T-helper 1 cell treated with Interleukin-12 subunit alpha and Interleukin-12 subunit beta and Interleukin-4 antibody, amounts not matched to agents 30 μg/mL and 1 μg/mL, for 36 hours (primary cell): ENCODE results near the gene SMARCD2.
"Not testable (repeated sequence)": the region's sequence is repeated elsewhere in the genome, so short reads cannot be mapped to it uniquely, and the experiment has no call there.

Experiments used
- H3K27ac Mint-ChIP-seq: one replicate; pipeline ENCODE4 v1.8.0; 2021; ENCODE audit warnings: mild to moderate bottlenecking, mixed read lengths
- H3K27me3 Mint-ChIP-seq: one replicate; pipeline ENCODE4 v1.8.0; 2021; ENCODE audit warnings: low read depth, mixed read lengths
- H3K36me3 Mint-ChIP-seq: one replicate; pipeline ENCODE4 v1.8.0; 2021; ENCODE audit warnings: low read depth, mixed read lengths
- H3K4me1 Mint-ChIP-seq: one replicate; pipeline ENCODE4 v1.8.0; 2021; ENCODE audit warnings: low read depth, mixed read lengths
- H3K4me3 Mint-ChIP-seq: one replicate; pipeline ENCODE4 v1.8.0; 2021; ENCODE audit warnings: mild to moderate bottlenecking, moderate library complexity, mixed read lengths
- H3K9me3 Mint-ChIP-seq: one replicate; pipeline ENCODE4 v1.8.0; 2021; ENCODE audit warnings: mixed read lengths

The SMARCD2 gene

DNA sequence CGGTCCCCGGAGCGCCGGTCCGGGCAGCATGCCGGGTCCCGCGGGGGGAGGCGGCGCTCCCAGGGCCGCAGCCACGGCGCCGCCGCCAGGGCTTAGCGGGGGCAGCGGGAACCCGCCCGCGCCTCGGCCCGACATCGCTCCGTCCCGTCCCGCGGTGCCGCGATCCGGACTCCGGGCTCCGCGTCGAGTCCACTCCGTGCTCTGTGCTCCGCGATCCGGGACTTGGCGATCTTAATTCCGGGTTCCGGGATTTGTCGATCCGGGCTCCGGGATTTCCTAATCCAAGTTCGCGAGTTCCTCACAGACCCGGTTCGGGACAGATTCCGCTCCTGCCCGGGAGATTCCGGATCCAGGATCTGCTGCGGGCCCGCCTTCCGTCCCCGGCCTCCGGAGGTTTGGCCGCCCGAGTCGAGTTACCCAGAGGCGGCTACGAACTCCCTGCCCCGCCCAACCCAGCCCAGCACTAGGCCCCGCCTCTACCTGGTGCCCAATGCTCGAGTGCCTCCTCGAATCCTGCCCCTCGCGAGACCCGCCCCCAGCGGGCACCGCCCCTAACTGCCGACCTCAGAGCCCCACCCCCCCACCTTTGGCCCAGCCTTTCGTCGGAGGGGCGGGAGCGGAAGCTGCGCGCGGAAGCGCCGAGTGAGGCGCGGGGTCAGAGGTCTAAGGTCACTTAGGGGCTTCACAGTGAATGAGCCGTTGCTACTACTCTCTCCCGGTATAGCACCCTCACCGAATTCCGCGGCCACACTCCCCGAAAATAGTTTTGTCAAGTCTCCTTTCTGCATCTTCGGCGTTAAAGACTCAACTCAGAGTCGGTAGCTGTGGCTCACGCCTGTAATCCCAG lies at the start of gene SMARCD2:
Gene SMARCD2 (minus strand): TSS at position 146 of the 847 bp plus-strand sequence. CDS start 11 bp downstream, at position 135.
- Mint-ChIP-seq H3K27ac (peak within 1 kb of the TSS; percentile 91), H3K4me3 (peak within 1 kb of the TSS; percentile 96), H3K4me1 (peaks cover 26% of the 10 kb centered on the region), H3K9me3 (peaks cover 1% of the 10 kb centered on the region), H3K36me3 (no peaks in the 10 kb centered on the region), H3K27me3 (no peaks in the 10 kb centered on the region)

DNA sequence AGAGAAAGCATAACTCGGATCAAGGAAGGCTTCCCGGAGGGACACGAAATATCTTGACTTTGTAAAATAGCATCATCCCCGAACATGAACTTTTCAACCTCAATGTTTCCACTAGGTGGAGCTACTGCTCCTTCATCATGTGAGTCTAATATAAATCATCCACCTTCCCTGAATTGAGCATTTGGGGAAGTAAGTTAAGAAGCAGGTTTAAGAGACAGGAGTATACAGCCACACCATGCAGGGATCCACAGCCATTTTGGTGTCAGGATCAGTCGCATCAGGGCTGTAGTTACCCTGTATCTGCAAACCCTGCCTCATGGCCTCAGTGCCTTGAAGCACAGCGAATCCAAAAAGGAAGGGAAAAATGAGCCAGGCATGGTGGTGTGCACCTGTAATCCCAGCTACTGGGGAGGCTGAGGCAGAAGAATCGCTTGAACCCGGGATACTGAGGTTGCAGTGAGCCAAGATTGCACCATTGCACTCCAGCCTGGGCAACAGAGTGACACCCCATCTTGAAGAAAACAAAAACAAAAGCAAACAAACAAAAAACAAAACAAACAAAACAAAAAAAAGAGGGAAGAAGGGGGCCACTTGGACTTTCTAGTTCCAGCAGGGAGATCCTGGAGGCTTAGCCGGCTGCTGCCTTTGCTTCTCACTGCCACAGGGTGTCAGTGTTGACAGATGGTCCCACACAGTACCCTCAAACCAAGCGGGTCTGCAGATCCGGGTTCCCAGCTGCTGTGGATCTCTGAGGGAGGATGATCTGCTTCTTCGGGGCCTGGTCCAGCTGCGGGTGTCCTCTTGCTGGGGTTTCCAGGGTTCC lies 46.8 kb upstream of the SMARCD2 start:
- H3K36me3 Mint-ChIP-seq, H3K27ac Mint-ChIP-seq, H3K4me1 Mint-ChIP-seq, H3K4me3 Mint-ChIP-seq, H3K9me3 Mint-ChIP-seq: not testable (repeated sequence)
- peaks cover 38% of the 10 kb centered on the region for H3K27me3 Mint-ChIP-seq

DNA sequence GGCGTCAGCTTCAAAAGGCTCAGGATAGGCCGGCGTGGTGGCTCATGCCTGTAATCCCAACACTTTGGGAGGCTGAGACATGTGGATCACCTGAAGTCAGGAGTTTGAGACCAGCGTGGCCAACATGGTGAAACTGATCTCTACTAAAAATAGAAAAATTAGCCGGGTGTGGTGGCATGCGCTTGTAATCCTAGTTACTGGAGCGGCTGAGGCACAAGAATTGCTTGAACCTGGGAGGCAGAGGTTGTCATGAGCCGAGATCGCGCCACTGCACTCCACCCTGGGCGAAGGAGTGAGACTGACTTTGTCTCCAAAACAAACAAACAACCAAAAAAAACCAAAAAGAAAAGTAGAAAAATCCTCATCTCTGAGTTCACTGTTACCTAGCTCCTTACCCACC lies 42.6 kb upstream of the SMARCD2 start:
- H3K9me3 Mint-ChIP-seq, H3K36me3 Mint-ChIP-seq, H3K4me1 Mint-ChIP-seq, H3K4me3 Mint-ChIP-seq, H3K27ac Mint-ChIP-seq: not testable (repeated sequence)
- peaks cover 18% of the 10 kb centered on the region for H3K27me3 Mint-ChIP-seq

DNA sequence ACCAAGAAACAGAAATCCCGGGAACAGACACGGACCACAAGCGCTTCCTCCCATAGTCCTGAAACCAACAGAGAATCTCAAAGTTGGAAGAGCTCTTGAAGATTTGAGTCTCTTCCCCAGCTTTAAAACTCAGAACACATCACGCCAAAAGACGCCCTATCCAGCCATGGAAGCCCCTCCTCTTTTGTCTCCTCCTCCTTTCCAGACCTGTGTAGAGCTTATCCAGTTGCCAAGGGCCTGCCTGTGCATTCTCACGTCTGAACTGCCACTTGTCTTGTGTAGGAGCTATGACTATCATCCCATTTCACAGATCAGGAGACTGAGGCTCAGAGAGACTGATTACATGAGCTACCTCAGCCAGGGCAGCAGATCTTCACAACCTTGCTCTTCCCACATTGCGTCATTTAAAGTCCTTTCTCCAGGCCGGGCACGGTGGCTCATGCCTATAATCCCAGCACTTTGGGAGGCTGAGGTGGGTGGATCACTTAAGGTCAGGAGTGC lies 40.2 kb upstream of the SMARCD2 start:
- H3K27ac Mint-ChIP-seq, H3K4me3 Mint-ChIP-seq, H3K9me3 Mint-ChIP-seq, H3K4me1 Mint-ChIP-seq, H3K36me3 Mint-ChIP-seq: not testable (repeated sequence)
- peaks cover 19% of the 10 kb centered on the region for H3K27me3 Mint-ChIP-seq

DNA sequence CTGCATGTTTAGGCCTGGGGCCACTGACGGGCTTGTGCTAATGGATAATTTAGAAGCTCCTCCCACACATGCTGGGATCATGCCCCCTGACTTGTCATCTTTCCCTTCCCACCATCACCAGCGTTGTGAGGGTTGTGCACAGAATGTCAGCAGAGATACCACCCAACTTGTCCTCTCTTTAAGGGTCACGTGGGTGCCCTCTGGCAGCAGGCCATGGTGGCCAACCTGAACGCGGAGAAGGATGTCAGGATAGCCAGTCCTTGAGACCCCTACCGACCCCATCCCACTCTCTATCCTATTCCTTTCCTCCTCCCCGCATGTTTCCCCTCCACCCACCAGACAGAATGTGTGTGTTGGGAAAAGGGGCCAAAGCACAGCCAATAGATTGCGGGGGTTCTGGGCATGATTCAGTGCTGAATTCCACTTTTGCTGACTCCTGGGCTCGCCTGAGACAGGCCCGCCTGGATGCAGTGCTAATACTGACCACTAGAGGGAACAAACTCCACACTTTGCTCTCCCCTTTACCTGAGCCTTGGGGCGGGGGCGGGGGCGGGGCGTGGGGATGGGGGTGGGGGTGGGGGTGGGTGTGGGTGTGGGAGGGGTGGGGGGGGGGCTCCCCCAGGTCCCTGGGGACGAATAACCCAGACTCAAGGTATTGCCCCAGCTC lies 39.6 kb upstream of the SMARCD2 start, which contains the start of gene GH2:
Gene GH2 (minus strand): TSS at position 10 of the 667 bp plus-strand sequence. CDS start 143 bp downstream, outside the sequence.
- Mint-ChIP-seq H3K4me3 (no peak within 1 kb of the TSS), H3K4me1 (peaks cover 2% of the 10 kb centered on the region), H3K36me3 (no peaks in the 10 kb centered on the region), H3K9me3 (no peaks in the 10 kb centered on the region), H3K27me3 (peaks cover 13% of the 10 kb centered on the region), H3K27ac (no peak within 1 kb of the TSS)

DNA sequence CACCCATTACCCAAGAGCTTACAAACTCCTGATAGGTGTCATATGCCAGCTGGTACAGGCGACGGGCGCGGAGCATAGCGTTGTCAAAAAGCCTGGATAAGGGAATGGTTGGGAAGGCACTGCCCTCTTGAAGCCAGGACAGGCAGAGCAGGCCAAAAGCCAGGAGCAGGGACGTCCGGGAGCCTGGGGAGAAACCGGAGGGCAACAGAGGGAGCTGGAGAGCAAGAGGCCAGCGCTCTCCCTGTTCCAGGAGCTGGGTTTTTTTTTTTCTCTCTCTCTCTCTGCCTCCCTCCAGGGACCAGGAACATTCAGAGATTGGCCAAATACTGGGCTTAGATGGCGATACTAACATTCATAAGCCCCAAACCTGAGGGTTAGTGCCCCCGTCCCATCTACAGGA lies 38.9 kb upstream of the SMARCD2 start:
- not testable (repeated sequence) for H3K9me3 Mint-ChIP-seq, H3K27ac Mint-ChIP-seq, H3K4me1 Mint-ChIP-seq, H3K36me3 Mint-ChIP-seq, H3K4me3 Mint-ChIP-seq
- peaks cover 10% of the 10 kb centered on the region for H3K27me3 Mint-ChIP-seq

DNA sequence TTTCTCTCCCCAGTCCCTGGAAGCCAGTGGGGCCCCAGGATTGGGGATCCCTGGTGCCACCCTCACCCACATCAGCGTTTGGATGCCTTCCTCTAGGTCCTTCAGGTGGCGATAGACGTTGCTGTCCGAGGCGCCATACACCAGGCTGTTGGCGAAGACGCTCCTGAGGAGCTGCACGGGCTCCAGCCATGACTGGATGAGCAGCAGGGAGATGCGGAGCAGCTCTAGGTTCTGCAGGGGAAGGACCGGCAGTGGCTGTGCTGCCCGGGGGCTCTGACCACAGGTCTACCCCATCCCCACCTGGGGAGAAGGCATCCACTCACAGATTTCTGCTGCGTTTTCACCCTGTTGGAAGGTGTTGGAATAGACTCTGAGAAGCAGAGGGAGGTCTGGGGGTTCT lies 38.2 kb upstream of the SMARCD2 start:
- peaks cover 10% of the 10 kb centered on the region for H3K27me3 Mint-ChIP-seq
- H3K36me3 Mint-ChIP-seq, result no peaks in the 10 kb centered on the region
- H3K4me1 Mint-ChIP-seq, result peaks cover 2% of the 10 kb centered on the region
- no peaks in the 10 kb centered on the region for H3K9me3 Mint-ChIP-seq
- H3K4me3 Mint-ChIP-seq, result no peak overlapping the region
- no peak overlapping the region for H3K27ac Mint-ChIP-seq

DNA sequence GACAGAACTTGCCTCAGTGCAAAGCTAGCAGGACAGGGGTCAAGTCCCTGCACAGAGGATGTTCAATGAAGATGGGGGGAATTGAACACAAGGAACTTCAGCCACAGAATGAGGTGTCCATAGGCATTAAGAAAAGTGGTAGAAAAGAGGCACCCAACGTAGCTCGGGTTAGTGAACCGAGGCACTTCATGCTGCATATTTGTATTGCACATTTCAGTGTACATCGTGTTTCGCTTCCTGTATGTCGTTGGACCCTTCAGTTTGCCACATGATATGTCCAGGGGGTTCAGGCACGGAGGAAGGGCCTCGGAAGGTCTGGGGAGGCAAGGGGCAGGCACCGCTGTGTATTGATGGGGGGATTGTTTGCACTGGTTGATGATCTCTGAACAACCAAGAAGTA lies 35.9 kb upstream of the SMARCD2 start:
- H3K27ac Mint-ChIP-seq, H3K36me3 Mint-ChIP-seq, H3K4me3 Mint-ChIP-seq, H3K4me1 Mint-ChIP-seq, H3K27me3 Mint-ChIP-seq, H3K9me3 Mint-ChIP-seq: not testable (repeated sequence)

DNA sequence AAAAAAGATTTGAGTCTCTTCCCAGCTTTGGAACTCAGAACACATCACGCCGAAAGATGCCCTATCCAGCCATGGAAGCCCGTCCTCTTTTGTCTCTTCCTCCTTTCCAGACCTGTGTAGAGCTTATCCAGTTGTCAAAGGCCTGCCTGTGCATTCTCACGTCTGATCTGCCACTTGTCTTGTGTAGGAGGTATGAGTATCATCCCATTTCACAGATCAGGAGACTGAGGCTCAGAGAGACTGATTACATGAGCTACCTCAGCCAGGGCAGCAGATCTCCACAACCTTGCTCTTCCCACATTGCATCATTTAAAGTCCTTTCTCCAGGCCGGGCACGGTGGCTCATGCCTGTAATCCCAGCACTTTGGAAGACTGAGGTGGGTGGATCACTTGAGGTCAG lies 32.2 kb upstream of the SMARCD2 start:
- not testable (repeated sequence) for H3K36me3 Mint-ChIP-seq, H3K9me3 Mint-ChIP-seq, H3K27ac Mint-ChIP-seq, H3K4me1 Mint-ChIP-seq, H3K4me3 Mint-ChIP-seq
- peaks cover 15% of the 10 kb centered on the region for H3K27me3 Mint-ChIP-seq

DNA sequence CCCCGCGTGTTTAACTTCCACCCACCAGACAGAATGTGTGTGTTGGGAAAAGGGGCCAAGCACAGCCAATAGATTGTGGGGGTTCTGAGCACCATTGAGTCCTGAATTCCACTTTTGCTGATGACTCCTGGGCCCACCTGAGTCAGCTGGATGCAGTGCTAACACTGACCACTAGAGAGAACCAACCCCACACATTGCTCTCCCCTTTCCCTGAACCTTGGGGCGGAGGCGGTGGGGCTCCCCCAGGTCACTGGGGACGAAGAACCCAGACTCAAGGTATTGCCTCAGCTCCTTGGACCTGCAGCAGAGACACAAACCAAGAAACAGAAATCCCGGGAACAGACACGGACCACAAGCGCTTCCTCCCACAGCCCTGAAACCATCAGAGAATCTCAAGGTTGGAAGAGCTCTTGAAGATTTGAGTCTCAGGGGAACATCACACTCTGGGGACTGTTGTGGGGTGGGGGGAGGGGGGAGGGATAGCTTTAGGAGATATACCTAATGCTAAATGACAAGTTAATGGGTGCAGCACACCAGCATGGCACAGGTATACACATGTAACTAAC lies 31.7 kb upstream of the SMARCD2 start:
- not testable (repeated sequence) for H3K27ac Mint-ChIP-seq, H3K36me3 Mint-ChIP-seq, H3K4me1 Mint-ChIP-seq, H3K4me3 Mint-ChIP-seq, H3K9me3 Mint-ChIP-seq
- peaks cover 12% of the 10 kb centered on the region for H3K27me3 Mint-ChIP-seq

DNA sequence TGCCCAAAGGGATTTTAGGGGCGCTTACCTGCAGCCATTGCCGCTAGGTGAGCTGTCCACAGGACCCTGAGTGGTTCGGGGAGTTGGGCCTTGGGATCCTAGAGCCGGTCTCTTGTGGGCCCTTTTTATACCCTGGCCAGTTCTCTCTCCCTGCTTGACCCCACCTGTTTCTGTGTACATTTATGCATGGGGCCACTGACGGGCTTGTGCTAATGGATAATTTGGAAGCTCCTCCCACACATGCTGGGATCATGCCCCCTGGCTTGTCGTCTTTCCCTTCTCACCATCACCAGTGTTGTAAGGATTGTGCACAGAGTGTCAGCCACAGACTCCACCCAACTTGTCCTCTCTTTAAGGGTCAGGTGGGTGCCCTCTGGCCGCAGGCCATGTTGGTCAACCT lies 31.1 kb upstream of the SMARCD2 start, which contains the start of gene CSH2:
Gene CSH2 (minus strand): TSS at position 101 of the 400 bp plus-strand sequence. CDS start 63 bp downstream, at position 38.
- not testable (repeated sequence) for H3K4me3 Mint-ChIP-seq, H3K27ac Mint-ChIP-seq, H3K36me3 Mint-ChIP-seq, H3K4me1 Mint-ChIP-seq, H3K9me3 Mint-ChIP-seq
- peaks cover 16% of the 10 kb centered on the region for H3K27me3 Mint-ChIP-seq

DNA sequence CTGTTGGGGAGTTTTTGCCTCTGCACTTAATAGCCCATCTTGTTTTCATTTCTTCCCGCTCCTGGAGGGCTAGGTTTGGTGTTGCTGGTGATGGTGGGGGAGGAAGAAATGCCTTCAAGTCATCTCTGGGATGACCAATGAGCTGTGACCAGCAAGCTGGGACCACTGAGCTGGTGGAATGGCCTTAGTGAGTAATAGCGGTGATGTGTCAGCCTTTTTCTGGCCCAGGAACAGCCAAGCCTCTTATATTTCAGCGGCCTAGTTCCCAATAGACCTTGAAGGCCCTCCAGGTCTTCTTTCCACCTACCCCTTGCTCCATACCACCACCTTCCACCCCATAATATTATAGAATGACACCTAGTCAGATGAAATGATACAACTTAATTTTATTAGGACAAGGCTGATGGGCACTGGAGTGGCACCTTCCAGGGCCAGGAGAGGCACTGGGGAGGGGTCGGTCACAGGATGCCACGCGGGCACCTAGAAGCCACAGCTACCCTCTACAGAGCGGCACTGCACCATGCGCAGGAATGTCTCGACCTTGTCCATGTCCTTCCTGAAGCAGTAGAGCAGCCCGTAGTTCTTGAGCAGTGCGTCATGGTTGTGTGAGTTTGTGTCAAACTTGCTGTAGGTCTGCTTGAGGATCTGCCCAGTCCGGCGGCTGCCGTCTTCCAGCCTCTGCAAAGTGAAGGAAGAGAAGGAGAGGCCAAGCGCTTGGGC lies 29.3 kb upstream of the SMARCD2 start:
- H3K36me3 Mint-ChIP-seq, H3K27ac Mint-ChIP-seq, H3K4me1 Mint-ChIP-seq, H3K9me3 Mint-ChIP-seq, H3K4me3 Mint-ChIP-seq: not testable (repeated sequence)
- H3K27me3 Mint-ChIP-seq, result peaks cover 16% of the 10 kb centered on the region

DNA sequence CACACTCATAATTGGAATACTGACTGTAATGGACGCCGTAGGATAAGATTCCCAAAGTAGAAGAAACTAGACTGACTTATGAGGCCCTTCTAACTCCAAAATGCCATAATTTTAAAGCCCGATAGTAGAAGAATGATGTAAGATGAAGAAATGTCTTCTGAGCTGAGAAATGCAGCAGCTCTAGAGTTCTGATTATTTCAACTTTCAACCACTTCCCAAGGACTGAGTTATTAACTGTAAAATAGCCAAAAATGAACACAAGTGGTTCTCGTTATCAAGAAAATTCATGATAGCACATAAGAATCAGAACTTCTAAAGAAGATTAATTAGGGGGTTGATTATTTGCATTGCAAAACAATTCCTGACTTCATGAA lies 27.8 kb upstream of the SMARCD2 start:
- H3K4me3 Mint-ChIP-seq, H3K4me1 Mint-ChIP-seq, H3K27ac Mint-ChIP-seq, H3K36me3 Mint-ChIP-seq, H3K9me3 Mint-ChIP-seq: not testable (repeated sequence)
- H3K27me3 Mint-ChIP-seq, result peaks cover 16% of the 10 kb centered on the region
